H7 (cell line): ENCODE measurements around the gene STK10. TPM values are rescaled to one million over a fixed set of nuclear protein-coding genes. Genes with fewer than 3 reads are reported as not detected.
A peak's percentile ranks its signal among the peaks of the same experiment; 100 is the strongest.

Experiments
- DNase-seq: peaks from one replicate; pipeline ENCODE4 v3.0.0; 2012
- H3K27me3 ChIP-seq: 2 replicates; pipeline ENCODE4 v1.6.0; 2011; ENCODE audit warnings: mild to moderate bottlenecking, low read length; ENCODE audit not compliant: control insufficient read depth, insufficient read depth
- H3K36me3 ChIP-seq: replicated peaks from 2 replicates; pipeline ENCODE4 v1.5.1; 2011; ENCODE audit warnings: low read length; ENCODE audit not compliant: control insufficient read depth, insufficient read depth
- H3K4me3 ChIP-seq: 2 replicates; pipeline ENCODE4 v1.5.1; 2011; ENCODE audit warnings: low read depth, mild to moderate bottlenecking, control low read depth, low read length, moderate library complexity; ENCODE audit not compliant: insufficient read depth
- total RNA-seq: library from RNA; depleted of rRNA; stranded (reverse); fragments of >200 nt; shearing (Covaris generic); gene quantifications from 2 replicates; pipeline ENCODE4 v1.2.3, GENCODE V29; 2014

STK10 gene
- total RNA-seq, 1 experiment from 2014 or later = 7.4 TPM

DNA sequence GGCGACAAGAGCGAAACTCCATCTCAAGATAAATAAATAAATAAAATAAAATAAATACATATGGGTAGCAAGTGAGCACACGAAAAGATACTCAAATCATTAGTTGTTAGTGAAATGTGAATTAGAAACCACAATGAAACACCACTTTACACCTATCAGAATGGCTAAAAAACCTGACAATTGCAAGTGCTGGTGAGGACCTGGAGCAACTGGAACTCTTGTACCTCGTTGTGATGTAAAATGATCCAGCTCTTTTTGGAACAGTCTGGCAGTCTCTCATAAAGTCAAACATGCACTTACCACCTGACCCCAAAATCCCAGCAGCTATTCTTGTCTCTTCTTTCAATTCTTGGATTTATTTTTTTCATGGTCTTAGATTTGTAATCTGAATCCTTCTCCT is 112.4 kb downstream of the STK10 start:
- Histone ChIP-seq H3K4me3 (no peak overlapping the region), H3K27me3 (no peaks in the 10 kb centered on the region), H3K36me3 (peaks cover 3% of the 10 kb centered on the region)
- no peak for DNase-seq

DNA sequence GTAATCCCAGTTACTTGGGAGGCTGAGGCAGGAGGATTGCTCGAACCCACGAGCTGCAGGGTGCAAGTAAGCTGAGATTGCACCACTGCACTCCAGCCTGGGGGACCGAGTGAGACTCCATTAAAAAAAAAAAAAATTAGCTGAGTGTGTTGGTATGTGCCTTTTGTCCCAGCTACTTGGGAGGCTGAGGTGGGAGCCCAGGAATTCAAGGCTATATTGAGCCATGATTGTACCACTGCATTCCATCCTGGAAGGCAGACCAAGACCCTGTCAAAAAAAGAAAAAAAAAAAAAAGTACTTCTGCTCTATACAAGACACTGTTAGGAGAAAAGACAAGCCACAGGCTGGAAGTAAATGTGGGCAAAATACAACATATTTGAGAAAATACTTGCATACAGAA is 113.1 kb downstream of the STK10 start:
- Histone ChIP-seq H3K4me3 (no peak overlapping the region), H3K27me3 (no peaks in the 10 kb centered on the region), H3K36me3 (no peaks in the 10 kb centered on the region)
- no peak for DNase-seq

DNA sequence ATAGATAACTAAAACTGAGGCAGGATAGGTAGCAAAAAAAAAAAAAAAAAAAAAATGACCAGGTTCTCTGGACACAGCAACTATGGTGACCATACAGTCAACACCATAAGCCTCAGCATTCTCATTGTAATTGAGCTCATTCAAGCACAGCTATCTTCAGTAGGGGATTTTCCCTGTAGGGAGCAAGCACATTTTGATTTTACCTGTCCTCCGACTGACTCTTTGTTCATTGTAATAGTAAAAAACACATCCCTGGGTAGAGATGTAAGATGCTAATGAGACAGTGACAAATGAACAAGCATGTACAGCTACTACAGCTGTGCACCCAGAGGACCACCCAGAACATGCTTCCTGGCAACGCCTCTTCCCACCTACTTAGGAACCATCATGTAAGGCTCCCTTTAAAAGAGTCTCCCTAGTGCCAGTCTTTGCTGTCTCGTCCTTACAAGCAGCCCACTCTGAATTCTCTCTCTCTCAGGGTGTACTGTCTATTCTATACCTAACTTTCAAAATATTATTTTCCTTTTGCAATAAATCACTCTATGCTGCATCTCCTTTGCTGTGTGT is 116.6 kb downstream of the STK10 start:
- no peaks in the 10 kb centered on the region for H3K36me3 ChIP-seq
- H3K4me3 ChIP-seq = no peak overlapping the region
- H3K27me3 ChIP-seq = no peaks in the 10 kb centered on the region
- DNase-seq = no peak

DNA sequence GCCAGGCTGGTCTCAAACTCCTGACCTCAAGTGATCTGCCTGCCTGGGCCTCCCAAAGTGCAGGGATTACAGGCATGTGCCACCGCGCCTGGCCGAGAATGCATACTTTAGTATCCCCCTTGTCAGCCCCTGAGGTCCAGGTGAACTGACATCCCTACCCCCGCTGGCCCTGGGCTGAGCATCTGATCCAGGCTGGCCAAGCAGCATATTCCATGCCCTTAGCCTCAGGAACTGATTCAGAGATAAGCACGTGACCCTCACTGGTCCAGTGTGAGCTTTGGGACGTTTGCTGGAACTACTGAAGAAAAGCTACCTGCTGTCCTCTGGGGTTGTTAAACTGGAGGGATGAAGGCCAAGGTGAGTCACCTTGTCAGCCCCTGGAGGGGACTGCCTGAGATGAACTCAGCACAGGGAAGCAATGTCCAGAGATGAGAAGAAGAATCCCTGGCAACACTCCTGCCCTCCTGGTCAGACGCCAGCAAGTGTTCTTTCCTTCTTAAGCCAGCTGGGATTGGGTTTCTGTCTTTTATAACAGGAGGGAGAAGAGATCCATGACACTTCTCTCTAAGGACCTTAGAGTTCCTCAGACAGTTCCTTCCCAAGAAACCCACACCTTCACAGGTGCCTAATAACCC is 122.5 kb downstream of the STK10 start:
- Histone ChIP-seq H3K36me3 (peaks cover 1% of the 10 kb centered on the region), H3K27me3 (no peaks in the 10 kb centered on the region), H3K4me3 (no peak overlapping the region)
- DNase-seq = no peak

DNA sequence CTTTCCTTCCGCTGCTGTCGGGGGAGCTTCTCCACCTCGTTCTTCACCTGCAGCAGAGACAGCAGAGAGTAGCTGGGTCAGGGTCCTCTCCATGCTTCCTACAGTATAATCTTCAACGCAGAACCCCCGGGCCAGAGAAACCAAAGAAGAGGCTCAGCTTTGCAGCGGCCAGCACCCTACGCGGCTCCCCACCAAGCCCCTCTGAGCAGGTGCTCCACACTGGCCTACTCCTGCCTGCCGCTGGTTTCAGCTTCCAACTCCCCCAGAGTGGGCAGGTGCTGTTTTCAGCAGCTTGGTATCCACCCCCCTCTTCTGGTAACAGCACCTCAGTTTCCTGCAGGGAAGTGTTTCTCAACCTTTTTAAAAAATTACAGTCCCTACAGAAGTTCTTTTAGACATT is 123.3 kb downstream of the STK10 start:
- no peak for DNase-seq
- no peak overlapping the region for H3K4me3 ChIP-seq
- peaks cover 1% of the 10 kb centered on the region for H3K36me3 ChIP-seq
- no peaks in the 10 kb centered on the region for H3K27me3 ChIP-seq

DNA sequence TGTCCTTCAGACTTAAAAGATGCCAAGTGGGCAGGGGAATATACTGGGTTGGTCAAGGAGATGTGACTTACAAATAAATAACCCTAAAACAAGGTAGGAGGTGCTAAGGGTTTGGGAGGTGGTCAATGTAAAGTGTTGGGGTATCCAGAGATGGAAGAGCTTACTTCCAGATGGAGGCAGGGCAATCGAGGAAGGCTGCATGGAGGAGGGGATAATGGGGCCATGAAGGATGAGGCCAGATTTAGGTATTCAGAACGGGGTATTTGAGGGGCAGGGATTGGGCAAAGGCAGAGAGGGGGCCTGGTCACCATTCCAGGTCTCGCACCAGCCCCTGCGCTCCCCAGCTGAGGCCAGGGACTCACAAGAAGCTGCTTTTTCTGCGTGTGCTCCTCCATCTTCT is 123.7 kb downstream of the STK10 start:
- Histone ChIP-seq H3K4me3 (no peak overlapping the region), H3K27me3 (no peaks in the 10 kb centered on the region), H3K36me3 (peaks cover 1% of the 10 kb centered on the region)
- DNase-seq = no peak

DNA sequence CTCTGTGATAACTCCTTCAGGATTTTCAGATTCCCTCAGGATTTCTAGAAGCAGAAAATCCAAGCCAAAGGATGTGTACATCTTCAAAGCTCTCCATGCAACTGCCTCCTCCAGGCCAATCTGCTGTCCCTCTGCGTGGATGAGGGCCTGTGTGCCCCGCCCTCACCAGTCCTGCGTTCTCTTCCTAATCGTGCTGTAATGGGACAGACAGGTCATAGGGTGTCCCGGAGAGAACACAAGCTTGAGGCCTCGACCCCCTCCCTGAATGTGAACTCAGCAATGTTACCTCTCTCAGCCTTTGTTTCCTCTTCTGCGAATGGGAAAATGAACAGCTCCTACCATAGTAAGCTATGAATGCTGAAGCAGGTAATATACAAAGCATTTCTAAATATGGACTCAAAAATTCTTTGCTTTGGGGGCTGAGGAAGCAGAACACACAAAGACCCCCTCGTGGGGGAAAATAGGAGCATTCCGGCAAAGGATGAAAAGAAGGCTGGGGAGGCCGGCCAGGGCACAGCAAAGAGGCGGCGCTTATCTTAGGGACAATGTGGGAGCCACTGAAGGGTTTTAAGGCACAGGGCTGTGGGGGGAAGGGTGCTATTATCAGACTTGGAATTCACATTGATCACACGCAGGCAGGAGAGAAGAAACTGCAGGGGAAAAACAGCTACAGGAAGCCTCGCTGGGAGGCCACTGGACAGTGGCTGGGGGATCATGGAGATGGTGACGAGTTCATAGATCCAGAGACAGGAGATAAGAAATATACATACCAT is 124.4 kb downstream of the STK10 start:
- H3K4me3 ChIP-seq = no peak overlapping the region
- DNase-seq = no peak

DNA sequence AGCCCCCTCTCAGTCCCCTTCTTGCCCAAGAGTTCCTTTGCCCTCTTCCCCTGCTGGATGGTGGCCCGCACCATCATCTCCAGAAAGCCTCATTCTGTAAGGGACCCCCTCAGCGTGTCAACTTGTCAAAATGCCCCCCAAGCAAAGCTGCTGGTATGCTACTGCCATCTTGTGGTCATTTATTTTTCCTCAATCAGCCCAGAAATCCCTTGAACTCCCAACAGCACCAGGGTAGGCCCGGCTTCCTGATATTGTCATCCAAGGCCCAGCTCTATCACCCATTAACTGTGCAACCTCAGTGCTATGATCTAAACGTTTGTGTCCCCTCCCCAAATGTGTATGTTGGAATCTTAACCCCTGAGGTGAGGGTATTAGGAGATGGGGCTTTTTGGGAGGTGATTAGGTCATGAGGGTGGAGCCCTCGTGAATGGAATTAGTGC is 128.3 kb downstream of the STK10 start:
- Histone ChIP-seq H3K4me3 (no peak overlapping the region), H3K36me3 (peaks cover 4% of the 10 kb centered on the region), H3K27me3 (no peaks in the 10 kb centered on the region)
- DNase-seq = peak; percentile 79

More for the DNA sequence above, 124.4 kb downstream of the STK10 start:
- Histone ChIP-seq H3K36me3 (peaks cover 1% of the 10 kb centered on the region), H3K27me3 (no peaks in the 10 kb centered on the region)

DNA sequence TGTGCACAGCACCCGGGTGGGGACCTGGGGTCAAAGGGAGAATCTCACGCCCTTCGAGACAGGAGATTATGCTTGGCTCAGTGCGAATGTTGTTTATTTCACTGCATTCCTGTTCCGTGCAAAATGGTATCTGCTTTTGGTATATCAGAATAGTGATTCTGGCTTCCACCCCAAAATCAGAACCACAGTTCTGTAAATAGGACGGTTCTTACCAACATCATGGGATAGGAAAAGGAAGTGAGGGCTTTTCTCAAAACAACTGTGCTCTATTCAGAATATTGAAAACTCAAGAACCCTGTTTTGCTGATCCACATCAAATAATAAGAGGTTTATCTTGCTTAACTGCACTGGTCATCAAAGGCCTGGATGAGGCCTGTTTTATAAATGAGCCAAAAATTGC is 129.9 kb downstream of the STK10 start:
- H3K4me3 ChIP-seq = no peak overlapping the region
- no peak for DNase-seq
- peaks cover 4% of the 10 kb centered on the region for H3K36me3 ChIP-seq
- H3K27me3 ChIP-seq = no peaks in the 10 kb centered on the region

DNA sequence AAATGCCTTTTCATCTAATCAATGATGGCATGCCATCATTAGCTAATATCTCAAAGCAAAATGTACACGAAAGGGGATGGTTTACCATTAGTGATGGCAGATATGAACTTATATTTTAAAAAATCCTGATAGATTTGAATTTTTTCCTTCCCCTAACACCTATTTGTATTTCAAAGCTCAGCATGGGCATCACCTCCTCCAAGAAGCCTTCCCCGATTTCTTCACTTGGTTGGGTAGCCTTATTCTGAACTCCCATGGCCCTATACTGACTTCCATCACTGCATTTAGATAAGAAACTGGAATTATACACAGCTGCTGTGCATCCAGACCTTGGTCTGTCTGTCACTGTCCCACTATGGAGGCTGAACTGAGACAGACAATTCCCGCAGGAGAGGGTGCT is 132.0 kb downstream of the STK10 start:
- Histone ChIP-seq H3K36me3 (peaks cover 4% of the 10 kb centered on the region), H3K27me3 (no peaks in the 10 kb centered on the region), H3K4me3 (no peak overlapping the region)
- DNase-seq = no peak

DNA sequence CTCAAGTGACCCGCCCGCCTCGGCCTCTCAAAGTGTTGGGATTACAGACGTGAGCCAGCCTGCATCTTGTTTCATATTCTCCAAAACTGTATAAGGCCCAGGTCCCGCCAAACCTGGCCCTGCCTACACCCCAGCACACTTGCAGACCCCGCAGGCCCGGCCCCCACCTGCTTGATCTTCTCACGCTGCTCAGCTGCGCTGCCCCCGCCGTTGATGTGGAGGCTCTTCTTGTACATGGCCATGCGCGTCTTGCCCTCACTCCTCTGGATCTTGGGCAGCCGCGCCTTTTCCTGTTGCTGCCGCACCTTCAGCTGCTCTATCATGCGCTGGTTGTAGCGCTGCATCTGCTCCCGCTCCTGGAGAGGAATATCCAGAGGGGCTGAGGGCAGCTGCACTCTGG is 132.6 kb downstream of the STK10 start:
- no peak for DNase-seq
- H3K27me3 ChIP-seq = no peaks in the 10 kb centered on the region
- no peak overlapping the region for H3K4me3 ChIP-seq
- H3K36me3 ChIP-seq = peaks cover 3% of the 10 kb centered on the region

DNA sequence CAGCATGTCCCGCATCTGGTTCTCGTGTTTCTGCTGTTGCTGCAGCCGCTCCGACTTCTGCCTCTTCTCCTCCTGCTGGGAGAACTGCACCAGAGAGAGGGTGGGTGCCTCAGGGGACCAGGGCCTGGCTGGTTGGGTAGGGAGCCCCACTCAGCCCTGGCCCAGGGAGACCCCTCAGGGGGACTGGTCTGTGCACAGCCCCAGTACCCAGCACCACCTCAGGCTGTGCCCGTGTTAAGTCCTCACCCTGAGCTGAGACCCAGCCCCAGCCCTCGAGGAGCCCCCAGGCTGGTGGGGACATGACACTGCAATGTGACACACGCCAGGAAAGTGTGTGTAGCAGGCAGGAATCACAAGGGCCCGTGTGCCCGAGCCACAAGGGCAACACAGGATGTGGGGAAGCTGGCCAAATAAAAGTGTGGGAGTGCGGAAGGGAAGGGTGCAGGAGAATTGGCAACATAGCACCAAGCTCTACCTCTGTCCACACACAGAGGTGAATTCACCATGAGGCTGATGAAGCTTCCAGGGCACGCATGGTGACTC is 133.3 kb downstream of the STK10 start:
- Histone ChIP-seq H3K36me3 (peaks cover 3% of the 10 kb centered on the region), H3K27me3 (no peaks in the 10 kb centered on the region), H3K4me3 (no peak overlapping the region)
- DNase-seq = no peak

DNA sequence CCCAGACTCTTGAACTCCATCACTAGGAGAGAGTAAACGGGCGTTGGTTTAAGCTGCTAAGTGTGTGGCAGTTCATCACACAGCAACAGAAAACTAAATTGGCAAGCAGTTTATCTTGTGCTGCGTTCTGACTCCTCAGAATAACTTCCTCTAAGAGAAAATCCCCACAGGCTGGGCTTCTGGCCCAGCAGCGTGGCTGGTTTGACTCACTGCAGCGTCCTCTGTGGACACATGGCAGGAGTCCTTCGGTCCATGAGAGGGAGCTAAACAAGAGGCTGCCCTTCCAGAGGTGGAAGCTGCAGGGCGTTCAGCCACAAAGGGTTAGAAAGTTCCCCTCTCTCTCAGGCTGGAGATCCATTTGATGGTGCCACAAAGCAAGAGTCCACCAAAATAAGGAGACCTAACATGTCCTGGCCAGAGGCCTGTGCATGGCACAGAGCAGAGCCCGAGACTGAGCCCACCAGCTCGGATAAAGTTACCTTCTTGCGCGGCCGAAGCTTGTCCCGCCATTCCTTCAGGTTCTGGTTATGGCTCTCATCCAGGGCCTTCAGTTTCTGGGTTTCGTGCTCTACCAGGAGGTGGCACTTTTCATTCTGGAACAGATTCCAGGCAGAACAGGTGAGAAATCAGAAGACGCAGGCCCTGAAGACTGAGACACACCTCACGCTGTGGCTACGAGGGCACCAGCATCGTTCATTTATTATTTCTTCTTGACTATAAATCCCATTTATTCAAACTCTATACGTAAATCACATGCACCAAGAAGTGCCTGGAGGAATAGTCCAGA is 135.4 kb downstream of the STK10 start:
- Histone ChIP-seq H3K27me3 (no peaks in the 10 kb centered on the region), H3K4me3 (no peak overlapping the region), H3K36me3 (peaks cover 3% of the 10 kb centered on the region)
- no peak for DNase-seq

DNA sequence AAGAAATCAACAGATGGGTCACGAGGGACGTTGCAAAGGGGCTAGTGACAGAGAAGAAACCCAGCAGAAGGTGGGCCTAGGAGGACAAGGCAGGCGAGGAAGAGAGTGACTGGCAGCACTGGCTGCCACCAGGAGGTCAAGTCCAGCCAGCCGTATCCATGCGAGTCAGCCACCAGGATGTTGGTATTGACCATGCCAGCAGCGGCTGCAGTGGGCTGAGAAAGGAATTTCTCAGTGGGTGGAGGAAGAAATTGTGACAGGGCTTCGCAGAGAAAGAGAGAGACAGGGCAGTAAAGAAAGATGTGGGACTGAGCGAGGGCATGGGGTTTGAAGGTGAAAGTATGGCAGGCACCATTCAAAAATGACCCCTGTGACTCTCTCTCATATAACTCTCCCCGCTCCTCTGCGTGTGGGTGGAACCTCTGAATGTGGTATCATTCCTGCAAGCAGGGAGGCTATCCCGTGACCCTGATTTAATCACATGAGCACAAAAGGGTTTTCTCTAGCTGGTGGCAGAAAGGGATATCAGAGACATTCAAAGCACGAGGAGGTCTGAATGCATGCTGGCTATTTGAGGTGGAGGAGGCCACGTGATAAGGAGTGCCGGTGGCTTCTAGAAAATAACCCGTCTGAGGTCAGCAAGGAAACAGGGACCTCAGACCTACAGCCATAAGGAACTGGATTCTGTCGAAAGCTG is 136.2 kb downstream of the STK10 start:
- H3K36me3 ChIP-seq = peaks cover 2% of the 10 kb centered on the region; the same call in 1 of the 2 replicates
- no peak overlapping the region for H3K4me3 ChIP-seq
- no peaks in the 10 kb centered on the region for H3K27me3 ChIP-seq
- no peak for DNase-seq
